Epithelial cell of esophagus (primary cell): ENCODE measurements around the gene HTR1D.
A peak's percentile ranks its signal among the peaks of the same experiment; 100 is the strongest.
"Not testable (repeated sequence)": the region's sequence is repeated elsewhere in the genome, so short reads cannot be mapped to it uniquely, and the experiment has no call there.

ENCODE experiments used
- DNase-seq: peaks from one replicate; pipeline ENCODE4 v3.0.0; 2010; ENCODE audit warnings: low read depth
- H3K4me3 ChIP-seq: 2 replicates; pipeline ENCODE4 v1.5.1; 2011; ENCODE audit warnings: mild to moderate bottlenecking, low read length, control low read depth
- CTCF ChIP-seq: IDR thresholded peaks from 2 replicates; pipeline ENCODE4 v1.5.1; 2011; ENCODE audit warnings: low read depth, mild to moderate bottlenecking, low read length, control low read depth, inconsistent platforms; ENCODE audit not compliant: insufficient read depth; ENCODE audit errors: missing control alignments

HTR1D gene

GRCh38 chr1:23227806-23228205, 10.5 kb upstream of the HTR1D start:
- no peak for DNase-seq
- TF ChIP-seq CTCF: no peak
- no peak overlapping the region for H3K4me3 ChIP-seq

- peak; percentile 64 for DNase-seq
- no peak for TF ChIP-seq CTCF
- H3K4me3 ChIP-seq: no peak overlapping the region
These were observed 7.7 kb upstream of the HTR1D start for GRCh38 chr1:23224739-23225648.

GRCh38 chr1:23223963-23224362, 6.7 kb upstream of the HTR1D start:
- H3K4me3 ChIP-seq: not testable (repeated sequence)

GRCh38 chr1:23223490-23223951, 6.2 kb upstream of the HTR1D start:
- not testable (repeated sequence) for H3K4me3 ChIP-seq, DNase-seq

More at GRCh38 chr1:23223963-23224362, 6.7 kb upstream of the HTR1D start:
- DNase-seq: not testable (repeated sequence)

GRCh38 chr1:23222742-23223141, 5.4 kb upstream of the HTR1D start:
- H3K4me3 ChIP-seq: no peak overlapping the region
- DNase-seq: no peak
- no peak for TF ChIP-seq CTCF

- no peak for TF ChIP-seq CTCF
- no peak overlapping the region for H3K4me3 ChIP-seq
These were observed 5.0 kb upstream of the HTR1D start for GRCh38 chr1:23222331-23222730.

GRCh38 chr1:23221107-23221506, 3.8 kb upstream of the HTR1D start:
- H3K4me3 ChIP-seq: no peak overlapping the region
- no peak for TF ChIP-seq CTCF
- DNase-seq: no peak

More at GRCh38 chr1:23222331-23222730, 5.0 kb upstream of the HTR1D start:
- no peak for DNase-seq

- TF ChIP-seq CTCF: peak; percentile 28
- peak overlapping the region; percentile 9 for H3K4me3 ChIP-seq
- no peak for DNase-seq
These were observed 406 bp downstream of the HTR1D start for GRCh38 chr1:23216771-23217420.
